ENCODE measurements around the gene FAM114A2.

Gene FAM114A2

DNA sequence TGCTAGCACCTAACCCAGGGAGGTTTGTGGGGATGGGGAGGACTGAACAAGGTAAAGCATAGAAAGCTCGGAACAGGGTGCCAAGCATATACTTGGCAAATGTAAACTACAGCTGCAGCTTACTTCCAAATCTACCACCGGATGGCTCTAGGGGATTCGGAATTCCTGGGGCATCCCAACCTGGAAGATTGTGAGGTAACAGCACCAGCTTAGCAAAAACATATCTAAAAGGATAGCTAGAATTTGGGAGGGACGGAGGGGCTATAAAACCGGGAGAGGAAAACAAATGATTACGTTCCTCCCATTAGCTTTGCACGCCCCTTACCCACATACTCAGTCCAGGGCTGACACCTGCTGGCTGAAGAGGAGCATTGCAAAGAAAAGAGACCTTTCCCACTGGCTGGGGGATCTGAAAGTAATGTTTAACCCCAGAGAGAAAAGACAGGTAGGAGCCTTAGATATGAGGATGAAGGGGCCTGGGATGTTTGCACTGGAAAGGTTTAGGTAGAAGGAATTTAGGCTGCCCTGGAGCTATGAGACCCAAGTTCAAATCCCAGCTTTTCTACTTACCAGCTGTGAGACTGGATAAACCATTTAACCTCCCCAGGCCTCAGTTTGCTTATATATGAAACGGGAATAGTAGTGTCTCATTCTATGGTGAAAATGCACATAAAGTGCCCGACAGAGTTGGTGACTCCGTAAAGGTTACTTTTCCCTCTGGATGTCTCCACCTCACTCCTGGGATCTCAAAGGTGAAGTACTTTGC is 73.6 kb downstream of the FAM114A2 start (continued):
- TF ChIP-seq, protein P1, sequence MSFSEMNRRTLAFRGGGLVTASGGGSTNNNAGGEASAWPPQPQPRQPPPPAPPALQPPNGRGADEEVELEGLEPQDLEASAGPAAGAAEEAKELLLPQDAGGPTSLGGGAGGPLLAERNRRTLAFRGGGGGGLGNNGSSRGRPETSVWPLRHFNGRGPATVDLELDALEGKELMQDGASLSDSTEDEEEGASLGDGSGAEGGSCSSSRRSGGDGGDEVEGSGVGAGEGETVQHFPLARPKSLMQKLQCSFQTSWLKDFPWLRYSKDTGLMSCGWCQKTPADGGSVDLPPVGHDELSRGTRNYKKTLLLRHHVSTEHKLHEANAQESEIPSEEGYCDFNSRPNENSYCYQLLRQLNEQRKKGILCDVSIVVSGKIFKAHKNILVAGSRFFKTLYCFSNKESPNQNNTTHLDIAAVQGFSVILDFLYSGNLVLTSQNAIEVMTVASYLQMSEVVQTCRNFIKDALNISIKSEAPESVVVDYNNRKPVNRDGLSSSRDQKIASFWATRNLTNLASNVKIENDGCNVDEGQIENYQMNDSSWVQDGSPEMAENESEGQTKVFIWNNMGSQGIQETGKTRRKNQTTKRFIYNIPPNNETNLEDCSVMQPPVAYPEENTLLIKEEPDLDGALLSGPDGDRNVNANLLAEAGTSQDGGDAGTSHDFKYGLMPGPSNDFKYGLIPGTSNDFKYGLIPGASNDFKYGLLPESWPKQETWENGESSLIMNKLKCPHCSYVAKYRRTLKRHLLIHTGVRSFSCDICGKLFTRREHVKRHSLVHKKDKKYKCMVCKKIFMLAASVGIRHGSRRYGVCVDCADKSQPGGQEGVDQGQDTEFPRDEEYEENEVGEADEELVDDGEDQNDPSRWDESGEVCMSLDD (tag by site-specific recombination; IDR thresholded peaks at IDR 0.05): no peak
- no peak for TF ChIP-seq KLF10 (tag by site-specific recombination; IDR thresholded peaks at IDR 0.05)
- TF ChIP-seq ZNF76 (tag by site-specific recombination; IDR thresholded peaks at IDR 0.05; ENCODE audit: borderline replicate concordance, low read depth): no peak
- no peak for TF ChIP-seq ZNF843 (tag by site-specific recombination; IDR thresholded peaks at IDR 0.05)
- TF ChIP-seq, protein P2, sequence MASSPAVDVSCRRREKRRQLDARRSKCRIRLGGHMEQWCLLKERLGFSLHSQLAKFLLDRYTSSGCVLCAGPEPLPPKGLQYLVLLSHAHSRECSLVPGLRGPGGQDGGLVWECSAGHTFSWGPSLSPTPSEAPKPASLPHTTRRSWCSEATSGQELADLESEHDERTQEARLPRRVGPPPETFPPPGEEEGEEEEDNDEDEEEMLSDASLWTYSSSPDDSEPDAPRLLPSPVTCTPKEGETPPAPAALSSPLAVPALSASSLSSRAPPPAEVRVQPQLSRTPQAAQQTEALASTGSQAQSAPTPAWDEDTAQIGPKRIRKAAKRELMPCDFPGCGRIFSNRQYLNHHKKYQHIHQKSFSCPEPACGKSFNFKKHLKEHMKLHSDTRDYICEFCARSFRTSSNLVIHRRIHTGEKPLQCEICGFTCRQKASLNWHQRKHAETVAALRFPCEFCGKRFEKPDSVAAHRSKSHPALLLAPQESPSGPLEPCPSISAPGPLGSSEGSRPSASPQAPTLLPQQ (tag by site-specific recombination; IDR thresholded peaks at IDR 0.05): no peak
- no peak for TF ChIP-seq ZBTB20 (tag by site-specific recombination; IDR thresholded peaks at IDR 0.05)
- TF ChIP-seq, protein P3, sequence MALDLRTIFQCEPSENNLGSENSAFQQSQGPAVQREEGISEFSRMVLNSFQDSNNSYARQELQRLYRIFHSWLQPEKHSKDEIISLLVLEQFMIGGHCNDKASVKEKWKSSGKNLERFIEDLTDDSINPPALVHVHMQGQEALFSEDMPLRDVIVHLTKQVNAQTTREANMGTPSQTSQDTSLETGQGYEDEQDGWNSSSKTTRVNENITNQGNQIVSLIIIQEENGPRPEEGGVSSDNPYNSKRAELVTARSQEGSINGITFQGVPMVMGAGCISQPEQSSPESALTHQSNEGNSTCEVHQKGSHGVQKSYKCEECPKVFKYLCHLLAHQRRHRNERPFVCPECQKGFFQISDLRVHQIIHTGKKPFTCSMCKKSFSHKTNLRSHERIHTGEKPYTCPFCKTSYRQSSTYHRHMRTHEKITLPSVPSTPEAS (tag by site-specific recombination; IDR thresholded peaks at IDR 0.05): no peak
- TF ChIP-seq ZNF211 (tag by site-specific recombination; IDR thresholded peaks at IDR 0.05; ENCODE audit: low read depth): no peak
- TF ChIP-seq, protein P4, sequence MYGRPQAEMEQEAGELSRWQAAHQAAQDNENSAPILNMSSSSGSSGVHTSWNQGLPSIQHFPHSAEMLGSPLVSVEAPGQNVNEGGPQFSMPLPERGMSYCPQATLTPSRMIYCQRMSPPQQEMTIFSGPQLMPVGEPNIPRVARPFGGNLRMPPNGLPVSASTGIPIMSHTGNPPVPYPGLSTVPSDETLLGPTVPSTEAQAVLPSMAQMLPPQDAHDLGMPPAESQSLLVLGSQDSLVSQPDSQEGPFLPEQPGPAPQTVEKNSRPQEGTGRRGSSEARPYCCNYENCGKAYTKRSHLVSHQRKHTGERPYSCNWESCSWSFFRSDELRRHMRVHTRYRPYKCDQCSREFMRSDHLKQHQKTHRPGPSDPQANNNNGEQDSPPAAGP (tag by site-specific recombination; IDR thresholded peaks at IDR 0.05): peak; percentile 44; the same call in 1 of the 2 replicates
- TF ChIP-seq, protein P5, sequence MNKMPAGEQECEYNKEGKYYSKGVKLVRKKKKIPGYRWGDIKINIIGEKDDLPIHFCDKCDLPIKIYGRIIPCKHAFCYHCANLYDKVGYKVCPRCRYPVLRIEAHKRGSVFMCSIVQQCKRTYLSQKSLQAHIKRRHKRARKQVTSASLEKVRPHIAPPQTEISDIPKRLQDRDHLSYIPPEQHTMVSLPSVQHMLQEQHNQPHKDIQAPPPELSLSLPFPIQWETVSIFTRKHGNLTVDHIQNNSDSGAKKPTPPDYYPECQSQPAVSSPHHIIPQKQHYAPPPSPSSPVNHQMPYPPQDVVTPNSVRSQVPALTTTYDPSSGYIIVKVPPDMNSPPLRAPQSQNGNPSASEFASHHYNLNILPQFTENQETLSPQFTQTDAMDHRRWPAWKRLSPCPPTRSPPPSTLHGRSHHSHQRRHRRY (tag by site-specific recombination; IDR thresholded peaks at IDR 0.05): no peak
- peak; percentile 97 for TF ChIP-seq ZNF654 (tag by site-specific recombination; IDR thresholded peaks at IDR 0.05; ENCODE audit: low read depth)
- TF ChIP-seq, protein P6, sequence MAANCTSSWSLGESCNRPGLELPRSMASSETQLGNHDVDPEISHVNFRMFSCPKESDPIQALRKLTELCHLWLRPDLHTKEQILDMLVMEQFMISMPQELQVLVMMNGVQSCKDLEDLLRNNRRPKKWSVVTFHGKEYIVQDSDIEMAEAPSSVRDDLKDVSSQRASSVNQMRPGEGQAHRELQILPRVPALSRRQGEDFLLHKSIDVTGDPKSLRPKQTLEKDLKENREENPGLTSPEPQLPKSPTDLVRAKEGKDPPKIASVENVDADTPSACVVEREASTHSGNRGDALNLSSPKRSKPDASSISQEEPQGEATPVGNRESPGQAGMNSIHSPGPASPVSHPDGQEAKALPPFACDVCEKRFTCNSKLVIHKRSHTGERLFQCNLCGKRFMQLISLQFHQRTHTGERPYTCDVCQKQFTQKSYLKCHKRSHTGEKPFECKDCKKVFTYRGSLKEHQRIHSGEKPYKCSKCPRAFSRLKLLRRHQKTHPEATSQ (tag by site-specific recombination; IDR thresholded peaks at IDR 0.05): no peak
- TF ChIP-seq ZNF629 (tag by site-specific recombination; IDR thresholded peaks at IDR 0.05): no peak
- TF ChIP-seq ZNF202 (tag by site-specific recombination; IDR thresholded peaks at IDR 0.05; ENCODE audit: borderline replicate concordance): no peak
- TF ChIP-seq, protein P7, sequence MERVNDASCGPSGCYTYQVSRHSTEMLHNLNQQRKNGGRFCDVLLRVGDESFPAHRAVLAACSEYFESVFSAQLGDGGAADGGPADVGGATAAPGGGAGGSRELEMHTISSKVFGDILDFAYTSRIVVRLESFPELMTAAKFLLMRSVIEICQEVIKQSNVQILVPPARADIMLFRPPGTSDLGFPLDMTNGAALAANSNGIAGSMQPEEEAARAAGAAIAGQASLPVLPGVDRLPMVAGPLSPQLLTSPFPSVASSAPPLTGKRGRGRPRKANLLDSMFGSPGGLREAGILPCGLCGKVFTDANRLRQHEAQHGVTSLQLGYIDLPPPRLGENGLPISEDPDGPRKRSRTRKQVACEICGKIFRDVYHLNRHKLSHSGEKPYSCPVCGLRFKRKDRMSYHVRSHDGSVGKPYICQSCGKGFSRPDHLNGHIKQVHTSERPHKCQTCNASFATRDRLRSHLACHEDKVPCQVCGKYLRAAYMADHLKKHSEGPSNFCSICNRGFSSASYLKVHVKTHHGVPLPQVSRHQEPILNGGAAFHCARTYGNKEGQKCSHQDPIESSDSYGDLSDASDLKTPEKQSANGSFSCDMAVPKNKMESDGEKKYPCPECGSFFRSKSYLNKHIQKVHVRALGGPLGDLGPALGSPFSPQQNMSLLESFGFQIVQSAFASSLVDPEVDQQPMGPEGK (tag by site-specific recombination; IDR thresholded peaks at IDR 0.05): no peak
- TF ChIP-seq ZNF302 (tag by site-specific recombination; IDR thresholded peaks at IDR 0.05; ENCODE audit: low read depth): no peak
- no peak for TF ChIP-seq ZNF433 (tag by site-specific recombination; IDR thresholded peaks at IDR 0.05; ENCODE audit: low read depth)
